Sciatic nerve (tissue), 2 donors: ENCODE results near the gene SAMD10. TPM values are rescaled to one million over a fixed set of nuclear protein-coding genes. Genes with fewer than 3 reads are reported as not detected.
"Not testable (repeated sequence)": the region's sequence is repeated elsewhere in the genome, so short reads cannot be mapped to it uniquely, and the experiment has no call there.

ENCODE experiments used
- ATAC-seq: fragments of 200-7000 bp; cut with Tn5 transposase; one replicate; pipeline ENCODE4 v1.9.1; 2020; ENCODE audit warnings: mild to moderate bottlenecking, moderate library complexity
- DNase-seq: peaks from one replicate; pipeline ENCODE4 v3.0.0-alpha.2; 2020; ENCODE audit warnings: low spot score
- intact Hi-C: fragments of 100-400 bp; cut with DNase I; formaldehyde crosslinking; loops from one replicate; pipeline ENCODE4 v1.14.2; 2022
- total RNA-seq: library from RNA; stranded (reverse); fragmentation: NEBNext Ultra II Directional; extraction: Animal tissue kit (Norgen Biotek cat#: 25700); gene quantifications from one replicate; pipeline ENCODE4 v1.2.1, GENCODE V29; 2021
- donor health status: DM: no; HTN: no; CAD: no.
- donor health status: DM: no; HTN: no; CAD: no.

The SAMD10 gene
- 2.9 TPM for total RNA-seq

DNA sequence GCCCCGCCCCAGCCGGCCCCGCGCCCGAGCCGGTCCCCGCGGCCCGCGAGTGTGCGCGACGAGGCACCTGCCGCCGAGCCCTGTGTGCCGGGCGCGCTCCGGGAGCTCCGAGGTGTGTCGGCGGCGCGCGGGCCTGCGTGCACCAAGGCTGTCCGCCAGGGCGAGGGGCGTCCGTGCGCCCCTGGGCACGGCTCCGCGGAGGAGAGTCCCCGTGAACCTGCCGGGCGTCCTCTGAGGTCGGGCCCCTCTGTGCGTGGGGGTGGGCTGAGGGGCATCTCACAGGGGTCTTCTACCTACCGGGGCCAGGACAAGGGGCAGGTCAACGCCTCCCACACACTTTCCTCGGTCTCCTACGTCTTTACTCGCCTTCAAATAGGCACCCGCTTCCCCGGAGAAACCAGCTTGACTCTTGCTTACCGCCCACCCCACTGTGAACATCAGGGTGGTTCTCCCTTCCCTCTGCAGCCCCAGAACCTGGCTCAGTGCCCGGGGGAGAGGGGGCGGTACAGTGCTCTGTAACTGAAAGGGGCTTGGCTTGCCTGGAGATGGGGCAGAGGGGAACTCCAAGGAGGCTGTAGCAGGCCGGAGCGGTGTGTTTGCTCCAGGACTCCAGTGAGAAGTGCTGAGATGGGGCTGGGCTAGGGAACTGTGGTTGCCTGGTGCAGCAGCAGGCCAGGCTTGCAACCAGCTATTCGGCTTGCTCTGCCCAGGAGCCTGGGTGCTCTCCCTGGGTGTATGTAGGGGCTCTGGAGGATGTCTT lies at the start of gene SAMD10:
SAMD10 (minus strand) TSS at position 86 of the 760 bp plus-strand sequence. CDS start 175 bp downstream, outside the sequence.
- peak; percentile 23 for ATAC-seq
- intact Hi-C loops = loop anchor here (5.0 kb wide), 1 partner anchor 442 kb away; the partner anchor contains the start of gene PTK6
- DNase-seq = peak; percentile 80

DNA sequence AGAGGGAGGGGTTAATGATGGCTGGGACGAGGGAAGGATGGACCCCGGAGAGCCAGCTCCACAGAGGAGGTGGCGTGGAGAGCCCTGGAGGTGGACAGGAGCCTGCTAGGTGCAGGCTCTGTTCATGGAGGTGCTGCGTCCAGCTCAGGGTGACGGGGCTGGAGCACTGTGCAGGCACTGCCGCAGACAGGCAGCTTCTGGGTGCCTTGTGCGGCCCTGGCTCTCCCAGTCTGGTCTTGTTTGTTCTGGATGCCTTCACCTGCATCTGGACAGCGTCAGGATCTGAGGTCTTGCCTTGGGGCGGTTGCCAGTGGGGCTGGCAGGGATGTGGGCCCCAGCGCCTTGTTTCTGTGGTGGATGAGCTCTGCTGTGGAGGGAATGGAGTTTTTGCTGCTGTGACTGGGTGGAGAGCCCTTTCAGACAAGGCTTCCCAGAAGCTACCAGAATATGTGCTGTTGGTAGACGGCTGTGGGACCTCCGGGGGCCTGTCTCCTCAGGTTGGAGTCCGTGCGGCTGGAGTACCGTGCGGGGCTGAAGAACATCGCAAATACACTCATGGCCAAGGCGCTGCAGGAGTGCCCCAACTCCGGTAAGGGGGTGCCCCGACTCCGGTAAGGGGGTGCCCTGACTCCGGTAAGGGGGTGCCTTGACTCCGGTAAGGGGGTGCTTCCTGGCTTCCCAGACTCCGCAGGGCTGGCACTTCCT lies 48.7 kb upstream of the SAMD10 start:
- no peak for DNase-seq
- intact Hi-C loops = no loop called here
- ATAC-seq = no peak

DNA sequence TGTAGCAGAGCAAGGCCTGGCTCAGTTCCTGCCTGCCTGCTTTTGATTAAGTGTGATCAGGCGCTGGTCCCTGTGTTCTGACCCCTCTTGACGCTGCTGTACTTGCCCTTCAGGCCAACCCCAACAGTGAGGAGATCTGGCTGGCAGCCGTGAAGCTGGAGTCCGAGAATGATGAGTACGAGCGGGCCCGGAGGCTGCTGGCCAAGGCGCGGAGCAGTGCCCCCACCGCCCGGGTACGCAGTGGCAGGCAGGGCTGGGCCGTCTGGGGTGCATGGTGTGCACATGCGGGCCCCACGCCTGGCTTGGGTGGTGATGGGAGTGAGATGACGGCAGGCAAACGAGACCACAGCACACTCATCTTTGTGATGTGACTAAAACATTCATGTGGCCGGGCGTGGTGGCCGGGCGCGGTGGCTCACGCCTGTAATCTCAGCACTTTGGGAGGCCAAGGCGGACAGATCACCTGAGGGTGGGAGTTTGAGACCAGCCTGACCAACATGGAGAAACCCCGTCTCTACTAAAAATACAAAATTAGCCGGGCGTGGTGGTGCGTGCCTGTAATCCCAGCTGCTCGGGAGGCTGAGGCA lies 46.5 kb upstream of the SAMD10 start:
- ATAC-seq (peak; percentile 29), DNase-seq (no peak)
- intact Hi-C loops = no loop called here

DNA sequence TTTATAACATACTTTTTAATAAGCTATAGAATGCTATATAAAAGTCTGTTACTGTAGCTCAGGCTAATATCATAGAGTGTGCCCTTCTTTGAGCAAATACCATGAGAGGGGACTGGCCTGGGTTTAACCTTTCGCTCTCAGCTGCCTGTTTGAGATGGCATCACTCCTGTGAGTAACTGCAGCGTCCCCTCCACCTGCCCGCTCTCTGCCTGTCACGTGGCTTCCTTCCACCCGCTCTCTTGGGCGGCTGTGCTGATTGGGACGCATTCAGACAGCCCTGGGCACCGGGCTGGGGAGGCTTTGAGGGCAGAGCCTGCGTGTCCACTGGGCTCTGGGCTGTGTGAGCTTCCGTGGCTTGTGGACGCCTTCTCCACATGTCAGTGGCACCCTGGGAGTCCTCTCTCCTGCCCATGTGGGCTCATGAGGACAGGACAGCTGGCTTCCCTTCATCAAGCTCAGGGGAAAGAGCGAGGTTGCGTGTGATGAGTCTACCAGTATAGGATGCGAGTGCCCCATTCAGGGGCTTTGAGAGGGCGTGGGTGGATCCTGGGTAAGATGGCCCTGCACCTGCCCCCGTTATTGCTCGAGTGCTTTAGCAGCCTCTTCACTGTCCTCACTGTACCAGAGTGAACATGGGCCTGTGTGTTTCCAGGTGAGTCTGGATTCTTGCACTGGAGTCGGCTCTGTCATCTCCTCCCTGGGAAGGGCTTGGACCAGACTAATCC lies 45.8 kb upstream of the SAMD10 start:
- DNase-seq (no peak), ATAC-seq (no peak)
- intact Hi-C loops = no loop called here

DNA sequence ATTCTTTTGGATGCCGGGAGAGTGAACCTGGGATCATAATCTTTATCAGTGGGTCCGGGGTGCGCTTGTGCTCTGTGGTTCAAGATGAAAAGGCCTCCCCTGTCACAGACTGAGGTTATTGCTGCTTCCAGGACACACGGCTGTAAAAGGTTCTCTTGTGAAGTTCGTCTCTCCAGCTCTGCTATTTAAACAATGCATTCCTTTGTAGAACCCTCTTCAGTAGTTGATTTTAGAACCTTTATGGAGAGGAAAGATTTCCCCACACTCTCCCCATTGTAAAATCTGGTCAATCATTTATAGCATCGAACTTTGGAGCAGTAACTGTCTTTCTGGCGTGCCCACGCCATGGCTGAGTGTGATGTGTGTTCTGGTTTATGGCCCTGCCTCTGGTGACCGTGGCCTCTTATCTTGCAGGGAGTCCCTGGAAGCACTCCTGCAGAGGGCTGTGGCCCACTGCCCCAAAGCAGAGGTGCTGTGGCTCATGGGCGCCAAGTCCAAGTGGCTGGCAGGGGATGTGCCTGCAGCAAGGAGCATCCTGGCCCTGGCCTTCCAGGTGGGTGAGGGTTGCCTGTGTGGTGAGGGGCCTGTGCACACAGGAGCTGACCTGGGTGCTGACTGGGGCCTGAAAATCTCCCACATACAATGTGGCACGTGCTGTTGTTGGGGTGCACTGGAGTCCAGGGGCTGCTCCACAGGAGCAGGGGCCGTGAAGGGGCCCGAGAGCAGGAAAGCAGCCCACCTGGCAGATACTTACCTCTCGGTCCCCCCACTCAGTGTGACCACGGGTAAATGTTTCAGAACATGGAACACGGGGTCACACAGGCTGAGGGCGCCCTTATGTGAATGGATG lies 44.9 kb upstream of the SAMD10 start:
- ATAC-seq = no peak
- intact Hi-C loops = no loop called here
- DNase-seq = no peak

DNA sequence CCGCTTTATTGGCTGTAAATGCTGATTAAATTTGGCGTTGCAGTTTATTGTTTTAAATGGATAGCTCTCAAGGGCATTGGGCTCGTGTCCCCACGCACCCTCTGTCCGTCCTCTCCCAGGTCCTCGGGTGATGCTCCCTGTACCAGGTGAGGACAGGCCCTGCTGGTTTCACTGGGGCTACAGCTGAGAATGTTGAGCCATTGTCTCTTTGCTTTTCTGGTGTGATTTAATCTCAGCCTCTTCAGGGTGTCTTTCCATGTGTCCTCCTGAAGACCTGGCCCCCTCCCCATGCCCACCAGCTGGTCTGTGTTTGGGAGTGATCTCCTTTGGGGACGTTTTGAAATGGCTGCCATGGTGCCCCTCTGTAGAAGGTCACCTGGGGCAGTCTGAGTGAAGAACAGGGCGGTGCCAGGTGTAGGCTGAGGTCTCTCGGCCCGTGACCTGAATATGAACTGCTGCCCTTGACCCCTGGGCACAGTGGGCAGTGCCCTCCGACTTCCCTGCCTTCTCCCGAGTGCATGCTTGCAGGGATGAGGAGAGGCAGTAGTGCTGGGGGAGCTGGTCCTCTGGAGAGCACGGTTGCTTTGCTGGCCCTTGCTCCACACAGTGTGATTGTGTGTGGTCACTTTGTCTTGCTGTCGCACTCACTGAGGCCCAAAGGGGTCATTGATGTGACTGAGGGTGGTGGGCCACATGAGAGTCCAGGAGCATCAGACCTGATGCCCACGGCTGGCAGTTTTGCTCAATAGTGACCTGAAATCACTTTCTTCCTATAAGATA lies 44.1 kb upstream of the SAMD10 start:
- no peak for DNase-seq
- ATAC-seq = no peak
- intact Hi-C loops = no loop called here

DNA sequence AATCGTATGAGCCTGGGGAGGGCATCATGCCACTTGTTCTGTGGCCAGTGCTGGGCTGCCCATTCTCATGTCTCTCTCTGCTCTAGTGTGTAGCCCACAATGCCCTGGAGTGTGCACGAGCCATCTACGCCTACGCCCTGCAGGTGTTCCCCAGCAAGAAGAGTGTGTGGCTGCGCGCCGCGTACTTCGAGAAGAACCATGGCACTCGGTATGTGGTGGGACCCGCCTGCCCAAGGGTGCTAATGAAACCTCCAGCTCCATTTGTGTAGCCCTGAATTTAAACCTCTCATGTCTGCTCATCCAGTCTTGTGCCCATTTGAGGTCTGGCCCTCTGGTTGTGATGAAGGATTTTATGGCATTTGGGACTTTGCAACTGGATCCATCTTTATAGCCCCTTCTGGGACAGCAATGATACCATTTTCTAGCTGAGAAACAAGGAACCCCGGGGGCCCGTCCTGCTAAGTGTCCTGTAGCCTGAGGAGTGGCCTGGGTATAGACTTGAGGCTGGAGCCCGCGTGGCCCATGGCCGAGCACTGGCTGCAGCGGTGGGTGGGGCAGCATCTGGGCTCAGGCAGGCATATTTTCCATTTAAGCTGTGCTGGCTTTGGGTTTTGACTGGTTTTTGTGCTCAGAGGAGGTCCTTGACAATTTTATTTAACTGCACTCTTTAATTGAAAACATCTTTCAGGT lies 43.4 kb upstream of the SAMD10 start:
- ATAC-seq (no peak), DNase-seq (no peak)
- intact Hi-C loops = no loop called here

DNA sequence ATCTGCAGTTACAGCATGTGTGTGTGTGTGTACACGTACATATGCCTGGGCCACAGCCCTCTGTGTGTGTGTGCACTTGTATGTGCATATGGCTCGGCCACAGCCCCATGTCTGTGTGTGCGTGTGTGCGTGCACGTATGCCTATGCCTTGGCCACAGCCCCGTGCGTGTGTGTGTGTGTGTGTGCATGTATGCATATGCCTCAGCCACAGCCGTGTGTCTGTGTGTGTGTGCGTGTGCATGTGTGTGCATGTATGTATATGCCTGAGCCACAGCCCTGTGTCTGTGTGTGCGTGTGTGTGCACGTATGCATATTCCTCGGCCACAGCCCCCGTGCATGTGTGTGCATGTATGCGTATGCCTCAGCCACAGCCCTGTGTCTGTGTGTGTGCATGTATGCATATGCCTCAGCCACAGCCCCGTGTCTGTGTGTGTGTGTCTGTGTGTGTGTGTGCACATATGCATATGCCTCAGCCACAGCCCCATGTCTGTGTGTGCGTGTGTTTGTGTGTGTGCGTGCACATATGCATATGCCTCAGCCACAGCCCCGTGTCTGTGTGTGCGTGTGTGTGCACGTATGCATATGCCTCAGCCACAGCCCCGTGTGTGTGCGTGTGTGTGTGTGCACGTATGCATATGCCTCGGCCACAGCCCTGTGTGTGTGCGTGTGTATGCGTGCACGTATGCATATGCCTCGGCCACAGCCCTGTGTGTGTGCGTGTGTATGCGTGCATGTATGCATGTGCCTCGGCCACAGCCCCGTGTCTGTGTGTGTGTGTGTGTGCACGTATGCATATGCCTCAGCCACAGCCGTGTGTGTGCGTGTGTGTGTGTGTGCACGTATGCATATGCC lies 41.9 kb upstream of the SAMD10 start:
- intact Hi-C loops = no loop called here
- ATAC-seq = no peak
- DNase-seq = no peak

DNA sequence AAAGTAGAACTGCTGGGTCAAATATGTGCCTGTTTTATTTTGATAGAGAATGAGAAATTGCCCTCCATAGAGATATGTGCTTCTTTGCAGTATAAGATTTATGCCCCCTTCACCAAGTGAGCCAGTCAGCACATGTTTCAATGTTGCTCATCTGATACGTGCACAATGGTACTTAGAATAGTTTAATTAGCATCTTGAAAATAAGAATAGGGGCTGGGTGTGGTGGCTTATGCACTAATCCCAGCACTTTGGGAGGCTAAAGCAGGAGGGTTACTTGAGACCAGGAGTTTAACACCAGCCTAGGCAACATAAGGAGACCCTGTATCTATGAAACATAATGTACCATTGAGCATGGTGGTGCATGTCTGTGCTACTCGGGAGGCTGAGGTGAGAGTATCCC lies 36.2 kb upstream of the SAMD10 start:
- intact Hi-C loops = no loop called here
- DNase-seq = no peak
- ATAC-seq = no peak

DNA sequence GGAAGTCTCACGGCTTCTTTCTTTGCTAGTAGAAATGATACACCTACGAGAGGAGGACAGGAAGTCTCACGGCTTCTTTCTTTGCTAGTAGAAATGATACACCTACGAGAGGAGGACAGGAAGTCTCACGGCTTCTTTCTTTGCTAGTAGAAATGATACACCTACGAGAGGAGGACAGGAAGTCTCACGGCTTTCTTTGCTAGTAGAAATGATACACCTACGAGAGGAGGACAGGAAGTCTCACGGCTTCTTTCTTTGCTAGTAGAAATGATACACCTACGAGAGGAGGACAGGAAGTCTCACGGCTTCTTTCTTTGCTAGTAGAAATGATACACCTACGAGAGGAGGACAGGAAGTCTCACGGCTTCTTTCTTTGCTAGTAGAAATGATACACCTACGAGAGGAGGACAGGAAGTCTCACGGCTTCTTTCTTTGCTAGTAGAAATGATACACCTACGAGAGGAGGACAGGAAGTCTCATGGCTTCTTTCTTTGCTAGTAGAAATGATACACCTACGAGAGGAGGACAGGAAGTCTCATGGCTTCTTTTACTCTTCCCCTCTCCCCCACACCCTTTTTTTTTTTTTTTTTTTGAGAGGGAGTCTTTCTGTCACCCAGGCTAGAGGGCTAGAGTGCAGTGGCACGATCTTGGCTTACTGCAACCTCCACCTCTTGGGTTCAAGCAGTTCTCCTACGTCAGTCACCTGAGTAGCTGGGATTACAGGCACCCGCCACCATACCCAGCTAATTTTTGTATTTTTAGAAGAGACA lies 33.1 kb upstream of the SAMD10 start:
- intact Hi-C loops, DNase-seq, ATAC-seq: not testable (repeated sequence)

DNA sequence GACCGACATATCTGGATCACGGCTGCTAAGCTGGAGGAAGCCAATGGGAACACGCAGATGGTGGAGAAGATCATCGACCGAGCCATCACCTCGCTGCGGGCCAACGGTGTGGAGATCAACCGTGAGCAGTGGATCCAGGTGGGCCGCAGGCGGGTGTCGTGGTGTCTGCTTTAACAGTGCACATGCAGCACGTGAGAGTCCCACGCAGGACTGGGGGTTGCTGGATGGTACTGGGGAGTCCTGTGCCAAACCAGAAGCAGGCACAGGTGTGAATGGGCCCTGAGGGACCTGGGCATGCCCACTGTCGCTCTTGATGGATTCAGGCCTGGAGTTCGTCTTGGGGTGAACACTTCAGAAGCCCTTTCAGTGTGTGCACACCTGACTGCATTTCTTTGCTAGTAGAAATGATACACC lies 31.9 kb upstream of the SAMD10 start:
- DNase-seq = no peak
- no peak for ATAC-seq
- intact Hi-C loops = no loop called here

DNA sequence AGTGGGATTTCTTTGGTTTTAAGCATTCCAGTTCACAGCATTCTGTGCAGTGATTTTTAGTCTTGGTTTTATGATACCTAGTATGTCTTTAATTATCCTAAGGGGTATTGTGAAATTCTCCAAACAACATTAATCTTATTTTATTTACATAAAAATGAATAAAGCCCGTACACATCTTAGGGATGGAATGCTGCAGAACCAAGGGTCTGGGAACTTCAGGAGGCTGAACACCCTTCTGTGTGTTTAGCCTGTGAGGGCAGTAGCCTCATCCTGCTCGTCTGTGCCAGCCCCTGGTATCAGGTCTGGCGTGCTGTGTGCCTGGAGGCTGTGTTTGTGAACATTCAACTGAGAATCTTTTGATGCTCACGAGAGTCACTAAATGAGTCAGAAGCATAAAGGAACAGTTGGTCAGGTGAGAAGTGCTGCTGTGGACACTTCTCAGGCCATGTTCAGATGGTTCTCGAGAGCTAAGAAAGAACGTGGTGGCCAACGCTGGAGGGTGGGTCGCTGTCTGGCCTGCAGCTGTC lies 31.3 kb upstream of the SAMD10 start:
- intact Hi-C loops = no loop called here
- DNase-seq (no peak), ATAC-seq (no peak)

DNA sequence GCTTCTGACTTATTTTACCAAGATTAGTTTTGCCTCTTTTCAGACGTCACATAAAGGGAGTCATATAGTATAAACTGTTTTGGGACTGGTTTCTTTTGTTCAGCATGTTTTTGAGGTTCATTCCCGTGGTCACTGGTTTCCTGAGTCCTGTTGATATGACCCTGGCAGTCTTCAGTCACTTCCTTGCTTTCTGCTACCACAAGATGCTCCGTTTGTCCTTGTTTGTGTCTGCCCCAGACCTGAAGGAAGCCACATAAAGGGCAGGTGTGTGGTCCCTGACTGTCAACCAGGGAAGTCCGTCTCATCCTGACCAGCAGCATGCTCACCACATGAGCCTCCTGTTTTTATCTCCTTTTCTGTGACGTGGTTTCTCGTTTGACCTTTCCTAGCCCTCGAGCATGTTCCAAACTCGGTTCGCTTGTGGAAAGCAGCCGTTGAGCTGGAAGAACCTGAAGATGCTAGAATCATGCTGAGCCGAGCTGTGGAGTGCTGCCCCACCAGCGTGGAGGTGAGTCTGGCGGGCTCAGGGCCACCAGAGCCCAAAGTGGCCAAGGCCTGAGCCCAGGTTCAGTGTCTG lies 30.5 kb upstream of the SAMD10 start:
- intact Hi-C loops = no loop called here
- DNase-seq (no peak), ATAC-seq (no peak)

DNA sequence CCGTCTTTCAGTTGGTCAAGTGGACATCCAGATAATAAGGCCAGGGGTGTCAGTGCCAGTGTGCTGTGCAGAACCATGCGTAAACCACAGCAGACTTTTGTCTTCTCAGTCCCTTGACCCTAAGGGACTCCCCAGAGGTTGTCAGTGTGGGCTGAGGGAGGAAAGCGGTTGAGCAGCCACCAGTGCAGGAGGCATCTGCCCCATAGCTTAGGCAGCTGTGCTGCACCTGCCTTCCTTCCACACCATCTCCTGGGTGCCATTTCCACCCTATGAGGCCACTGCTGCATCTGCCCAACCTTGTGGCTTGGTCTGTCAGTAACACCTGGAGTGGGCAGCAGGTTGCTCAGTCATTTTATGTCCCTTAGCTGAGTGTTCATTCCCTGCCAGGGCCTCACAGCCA lies 27.5 kb upstream of the SAMD10 start:
- no peak for ATAC-seq
- intact Hi-C loops = no loop called here
- no peak for DNase-seq

DNA sequence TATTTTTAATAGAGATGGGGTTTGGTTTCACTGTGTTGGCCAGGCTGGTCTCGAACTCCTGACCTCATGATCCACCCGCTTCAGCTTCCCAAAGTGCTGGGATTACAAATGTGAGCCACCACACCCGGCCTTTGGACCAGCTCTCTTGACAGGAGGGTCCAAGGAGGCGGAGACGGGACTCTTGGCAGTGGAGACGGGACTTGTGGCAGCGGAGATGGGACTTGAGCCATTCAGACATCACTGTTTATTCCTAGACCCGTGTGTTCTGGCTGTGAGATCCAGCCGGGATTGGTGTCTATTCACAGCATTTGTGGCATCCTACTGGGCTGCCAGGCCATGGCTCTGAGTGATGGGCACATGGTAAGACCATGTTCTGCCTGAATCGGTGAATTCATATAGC lies 27.0 kb upstream of the SAMD10 start:
- DNase-seq = no peak
- intact Hi-C loops = no loop called here
- ATAC-seq = no peak
